H1 (cell line): ENCODE measurements around the gene IFT20. TPM values are rescaled to one million over a fixed set of nuclear protein-coding genes. Genes with fewer than 3 reads are reported as not detected.

Experiments
- CTCF ChIA-PET: fragments of 300-600 bp; sonication (Branson Sonifier 250); formaldehyde crosslinking; loops from one replicate; lab custom pipeline; 2021; ENCODE audit not compliant: partially characterized antibody; lab: Charles Lee
- POLR2A ChIA-PET: fragments of 300-600 bp; sonication (Branson Sonifier 250); formaldehyde crosslinking; loops from one replicate; lab custom pipeline; 2021; ENCODE audit warnings: inconsistent platforms; ENCODE audit not compliant: partially characterized antibody; lab: Charles Lee
- DNase-seq, 2 experiments: peaks; one replicate each; pipeline versions ENCODE4 v3.0.0 to v3.0.0-alpha.2; 2010 to 2022; ENCODE audit warnings: low spot score in 2 of 2, low read depth in 1 of 2, mixed read lengths in 1 of 2
- FAIRE-seq: peaks from 2 replicates; lab custom pipeline; 2011; peaks lifted over from hg19 to GRCh38; lab: Jason Lieb, UNC
- H2AFZ ChIP-seq: 2 replicates; pipeline ENCODE4 v1.8.1; 2012; ENCODE audit warnings: low read length, inconsistent platforms
- H2AK5ac ChIP-seq: 2 replicates; pipeline ENCODE4 v1.6.1; 2013; ENCODE audit warnings: low read depth, low read length
- H2BK120ac ChIP-seq: replicated peaks from 2 replicates; pipeline ENCODE3; 2013; ENCODE audit warnings: low read depth, low read length, inconsistent platforms
- H2BK12ac ChIP-seq: 2 replicates; pipeline ENCODE4 v1.6.1; 2013; ENCODE audit warnings: low read depth, low read length
- H2BK15ac ChIP-seq: 2 replicates; pipeline ENCODE4 v1.6.1; 2013; ENCODE audit warnings: low read length
- H2BK20ac ChIP-seq: 2 replicates; pipeline ENCODE4 v1.6.1; 2013; ENCODE audit warnings: low read length
- H2BK5ac ChIP-seq: 2 replicates; pipeline ENCODE4 v1.6.1; 2013; ENCODE audit warnings: low read depth, low read length
- H3K14ac ChIP-seq: 2 replicates; pipeline ENCODE4 v1.6.1; 2013; ENCODE audit warnings: inconsistent platforms; ENCODE audit not compliant: insufficient read length
- H3K18ac ChIP-seq: 2 replicates; pipeline ENCODE4 v1.6.1; 2013; ENCODE audit warnings: low read length; ENCODE audit errors: extremely low read depth
- H3K23ac ChIP-seq: 2 replicates; pipeline ENCODE4 v1.6.1; 2013; ENCODE audit warnings: inconsistent platforms; ENCODE audit not compliant: insufficient read length
- H3K23me2 ChIP-seq: 2 replicates; pipeline ENCODE4 v1.6.1; 2013; ENCODE audit warnings: low read depth, low read length
- H3K27ac ChIP-seq: 2 replicates; pipeline ENCODE4 v1.6.1; 2011; ENCODE audit warnings: low read depth, low read length, inconsistent platforms
- H3K27me3 ChIP-seq, 4 experiments: replicated peaks in 1 of 4; 1 replicate in 1 of 4; 2 replicates in 3 of 4; pipeline versions ENCODE4 v1.6.1 to v1.8.1; 2011 to 2013; ENCODE audit warnings: low read length in 3 of 4, mild to moderate bottlenecking in 3 of 4, inconsistent platforms in 2 of 4, mixed read lengths in 2 of 4, moderate library complexity in 1 of 4; ENCODE audit not compliant: control insufficient read depth in 3 of 4, insufficient read depth in 3 of 4; ENCODE audit errors: extremely low read depth in 1 of 4
- H3K36me3 ChIP-seq, 4 experiments: 2 replicates each; pipeline versions ENCODE4 v1.6.1 to v1.8.1; 2011 to 2013; ENCODE audit warnings: mild to moderate bottlenecking in 4 of 4, low read length in 3 of 4, moderate library complexity in 2 of 4, control low read depth in 1 of 4, inconsistent platforms in 1 of 4; ENCODE audit not compliant: insufficient read depth in 4 of 4, control insufficient read depth in 2 of 4
- H3K4ac ChIP-seq: replicated peaks from 2 replicates; pipeline ENCODE3; 2013; ENCODE audit warnings: low read length, low read depth, mixed read lengths, inconsistent platforms; ENCODE audit not compliant: insufficient read length
- H3K4me1 ChIP-seq, 4 experiments: replicated peaks in 1 of 4; 1 replicate in 1 of 4; 2 replicates in 3 of 4; pipeline versions ENCODE4 v1.6.1 to v1.8.1; 2011 to 2013; ENCODE audit warnings: low read length in 3 of 4, inconsistent platforms in 2 of 4, mixed read lengths in 1 of 4; ENCODE audit not compliant: insufficient read depth in 4 of 4, control insufficient read depth in 3 of 4
- H3K4me2 ChIP-seq, 2 experiments: 2 replicates each; pipeline versions ENCODE4 v1.6.1 to v1.8.1; 2011 to 2013; ENCODE audit warnings: low read depth in 2 of 2, low read length in 2 of 2, control low read depth in 1 of 2, inconsistent platforms in 1 of 2, mild to moderate bottlenecking in 1 of 2; ENCODE audit not compliant: insufficient read depth in 1 of 2
- H3K4me3 ChIP-seq, 4 experiments: fragments of 200-600, 300-600 bp in 1 of 4; sonication (generic), shearing (Covaris generic), sonication (Bioruptor Twin) in 1 of 4; 2 replicates each; pipeline versions ENCODE4 v1.5.1 to v1.8.1; 2011 to 2016; ENCODE audit warnings: low read length in 4 of 4, low read depth in 3 of 4, control low read depth in 2 of 4, inconsistent platforms in 2 of 4, mild to moderate bottlenecking in 2 of 4, mixed read lengths in 1 of 4, moderate library complexity in 1 of 4; ENCODE audit not compliant: insufficient read depth in 2 of 4; ENCODE audit errors: extremely low read depth in 1 of 4
- H3K56ac ChIP-seq: replicated peaks from 2 replicates; pipeline ENCODE3; 2013; ENCODE audit warnings: low read depth, mild to moderate bottlenecking, mixed read lengths, low read length, inconsistent platforms; ENCODE audit not compliant: insufficient read length
- H3K79me1 ChIP-seq: 2 replicates; pipeline ENCODE4 v1.6.1; 2013; ENCODE audit warnings: low read depth, low read length, control low read depth
- H3K79me2 ChIP-seq, 2 experiments: 2 replicates each; pipeline versions ENCODE4 v1.6.1 to v1.8.1; 2012 to 2013; ENCODE audit warnings: low read length in 2 of 2, mild to moderate bottlenecking in 2 of 2, inconsistent platforms in 1 of 2; ENCODE audit not compliant: insufficient read depth in 2 of 2, control insufficient read depth in 1 of 2
- H3K9ac ChIP-seq, 4 experiments: replicated peaks in 1 of 4; 1 replicate in 1 of 4; 2 replicates in 3 of 4; pipeline versions ENCODE4 v1.6.1 to v1.8.1; 2011 to 2013; ENCODE audit warnings: low read depth in 3 of 4, low read length in 3 of 4, control low read depth in 2 of 4, mild to moderate bottlenecking in 2 of 4, moderate library complexity in 2 of 4, inconsistent platforms in 1 of 4; ENCODE audit errors: extremely low read depth in 1 of 4
- H3K9me3 ChIP-seq, 2 experiments: 2 replicates each; pipeline versions ENCODE4 v1.6.1 to v1.8.1; 2012 to 2013; ENCODE audit warnings: mild to moderate bottlenecking in 2 of 2, moderate library complexity in 2 of 2, control low read depth in 1 of 2, inconsistent platforms in 1 of 2, low read depth in 1 of 2, low read length in 1 of 2, mixed read lengths in 1 of 2; ENCODE audit not compliant: insufficient read depth in 2 of 2
- H4K20me1 ChIP-seq, 2 experiments: replicated peaks in 1 of 2; 2 replicates each; pipeline versions ENCODE3 to v1.8.1; 2011 to 2013; ENCODE audit warnings: inconsistent platforms in 2 of 2, low read length in 2 of 2, mild to moderate bottlenecking in 1 of 2; ENCODE audit not compliant: insufficient read depth in 2 of 2, control insufficient read depth in 1 of 2
- H4K5ac ChIP-seq: 2 replicates; pipeline ENCODE4 v1.6.1; 2013; ENCODE audit warnings: low read length, low read depth, mixed read lengths, inconsistent platforms; ENCODE audit not compliant: insufficient read length
- H4K8ac ChIP-seq: 2 replicates; pipeline ENCODE4 v1.8.0; 2013; ENCODE audit warnings: mild to moderate bottlenecking, moderate library complexity, low read length, inconsistent platforms; ENCODE audit not compliant: insufficient read depth; ENCODE audit errors: extremely low read depth
- H4K91ac ChIP-seq: replicated peaks from 2 replicates; pipeline ENCODE3; 2013; ENCODE audit warnings: low read length, mixed read lengths, inconsistent platforms; ENCODE audit not compliant: insufficient read length
- BACH1 ChIP-seq: IDR thresholded peaks from 2 replicates; pipeline ENCODE4 v1.6.1; 2012; ENCODE audit warnings: low read length, improper control_type of control experiment
- KDM4A ChIP-seq: IDR thresholded peaks from one replicate; pipeline ENCODE4 v1.7.1; 2012; ENCODE audit warnings: low read depth, mild to moderate bottlenecking, moderate library complexity, low read length, inconsistent platforms; ENCODE audit not compliant: severe bottlenecking
- POLR2A ChIP-seq, 2 experiments: IDR thresholded peaks; 1 replicate in 1 of 2; 2 replicates in 1 of 2; pipeline ENCODE4 v1.6.1; 2011; ENCODE audit warnings: low read depth in 2 of 2, low read length in 2 of 2, mild to moderate bottlenecking in 2 of 2; ENCODE audit errors: control extremely low read depth in 1 of 2
- ZNF274 ChIP-seq: IDR thresholded peaks from 2 replicates; pipeline ENCODE4 v1.7.0; 2012; ENCODE audit warnings: low read length, borderline replicate concordance; ENCODE audit errors: extremely low read depth
- WGBS, 2 experiments: shearing (Covaris generic) in 1 of 2; methylation state at CpG; one replicate each; pipeline versions ENCODE4 v1.1.6 to v1.1.7; 2013 to 2015; ENCODE audit warnings: low lambda C conversion rate in 2 of 2, mixed read lengths in 2 of 2, inconsistent platforms in 1 of 2, low coverage in 1 of 2, missing lambda C conversion rate in 1 of 2; ENCODE audit not compliant: insufficient replicate concordance in 2 of 2, insufficient coverage in 1 of 2, insufficient read length in 1 of 2; ENCODE audit errors: extremely low coverage in 1 of 2, missing lambda C conversion rate in 1 of 2; 5-methylcytosine and 5-hydroxymethylcytosine counted together
- polyA plus RNA-seq, 7 experiments: library from polyadenylated mRNA; depleted of rRNA in 3 of 7; stranded (reverse) in 5 of 7; unstranded in 2 of 7; fragments of >200 nt in 5 of 7; fragments of 200-250 nt in 2 of 7; gene quantifications; 1 replicate in 5 of 7; 2 replicates in 1 of 7; 4 replicates in 1 of 7; pipeline versions ENCODE4 v1.2.1 to v1.2.3, GENCODE V29; 2011 to 2013; ENCODE audit warnings: missing spikeins in 2 of 7, mixed read lengths in 2 of 7
- total RNA-seq: library from RNA; stranded (reverse); fragmentation: NEBNext Ultra II Directional; extraction: Animal tissue kit (Norgen Biotek cat#: 25700); gene quantifications from 2 replicates; pipeline ENCODE4 v1.2.1, GENCODE V29; 2021
- TF ChIP-seq, protein P1 (sequence below): IDR thresholded peaks from 2 replicates; pipeline ENCODE4 v1.6.1; 2011; ENCODE audit warnings: low read length, improper control_type of control experiment
- TF ChIP-seq, protein P2 (sequence below): IDR thresholded peaks from 2 replicates; pipeline ENCODE4 v1.6.1; 2012; ENCODE audit warnings: inconsistent platforms

The IFT20 gene
- total and polyA plus RNA-seq, 2 of the 8 experiments (the other 6 are each of a cell fraction or from before 2014, with no cell fraction given): 9.0 to 21.0 TPM

DNA sequence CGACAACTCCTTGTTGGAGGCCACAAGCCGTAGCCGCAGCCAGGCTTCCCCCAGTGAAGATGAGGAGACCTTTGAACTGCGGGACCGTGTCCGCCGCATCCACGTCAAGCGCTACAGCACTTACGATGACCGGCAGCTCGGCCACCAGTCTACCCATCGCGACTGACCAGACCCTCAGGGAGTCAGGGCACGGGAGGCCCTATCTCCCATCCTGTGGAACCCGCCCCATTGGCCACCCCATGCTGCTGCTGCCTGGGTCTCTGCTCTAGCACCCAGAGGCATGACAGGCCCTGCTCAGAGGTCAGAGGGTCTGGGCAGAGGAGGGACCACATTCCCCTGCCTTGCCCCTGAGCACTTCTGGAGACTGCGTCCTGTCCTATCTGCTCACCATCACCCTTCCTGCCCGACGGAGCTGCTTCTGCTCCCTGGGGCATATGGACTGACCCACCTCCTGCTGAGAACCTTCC, 9.2 kb upstream of the IFT20 start:
- Histone ChIP-seq H2AK5ac (no peak overlapping the region), H2BK120ac (no peak overlapping the region), H3K4me1 (peaks cover 0 to 4% (median 0%) of the 10 kb centered on the region in 4 experiments; a peak in 3 of 7 replicates), H2BK15ac (no peak overlapping the region), H3K27ac (no peak overlapping the region), H3K4ac (no peak overlapping the region), H3K4me3 (no peak overlapping the region), H4K5ac (no peak overlapping the region), H3K4me2 (no peak overlapping the region), H3K56ac (no peak overlapping the region), H2AFZ (no peak overlapping the region), H3K9ac (no peak overlapping the region), H3K27me3 (no peaks in the 10 kb centered on the region), H3K79me2 (no peaks in the 10 kb centered on the region), H4K8ac (no peak overlapping the region), H3K9me3 (no peaks in the 10 kb centered on the region), H3K23me2 (no peaks in the 10 kb centered on the region), H2BK5ac (no peak overlapping the region), H3K18ac (no peak overlapping the region), H2BK12ac (no peak overlapping the region), H3K23ac (no peak overlapping the region), H3K14ac (no peak overlapping the region), H3K36me3 (peaks cover 13 to 47% (median 35%) of the 10 kb centered on the region in 4 experiments), H4K91ac (no peak overlapping the region), H4K20me1 (peaks cover 11 to 17% of the 10 kb centered on the region in 2 experiments), H2BK20ac (no peak overlapping the region), H3K79me1 (no peaks in the 10 kb centered on the region)
- 92% methylated on average over 19 of the region's 19 CpGs; no CpG with 5 or more reads in 1 of the 2 experiments for WGBS, 2 experiments
- no peak for DNase-seq
- no peak for FAIRE-seq
- ChIA-PET CTCF (interaction anchor here (1.0 kb wide), 1 partner anchor 9 kb away, joined by 3 read pairs; the partner anchor contains the start of gene TNFAIP1), POLR2A (interaction anchor here (1.0 to 9.7 kb wide), 5 partner anchors 9 to 42 kb away, joined by 3 to 92 read pairs (median 5); partner anchors contain the start of genes IFT20, POLDIP2 and TNFAIP1)
- TF ChIP-seq KDM4A (no peak), POLR2A (IDR thresholded peaks at IDR 0.05; ENCODE audit: control extremely low read depth in 1 of 2, low read depth in 2 of 2, low read length in 2 of 2) (no peak), ZNF274 (no peak), BACH1 (no peak)
- TF ChIP-seq, protein P1, sequence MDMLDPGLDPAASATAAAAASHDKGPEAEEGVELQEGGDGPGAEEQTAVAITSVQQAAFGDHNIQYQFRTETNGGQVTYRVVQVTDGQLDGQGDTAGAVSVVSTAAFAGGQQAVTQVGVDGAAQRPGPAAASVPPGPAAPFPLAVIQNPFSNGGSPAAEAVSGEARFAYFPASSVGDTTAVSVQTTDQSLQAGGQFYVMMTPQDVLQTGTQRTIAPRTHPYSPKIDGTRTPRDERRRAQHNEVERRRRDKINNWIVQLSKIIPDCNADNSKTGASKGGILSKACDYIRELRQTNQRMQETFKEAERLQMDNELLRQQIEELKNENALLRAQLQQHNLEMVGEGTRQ: no peak
- TF ChIP-seq, protein P2, sequence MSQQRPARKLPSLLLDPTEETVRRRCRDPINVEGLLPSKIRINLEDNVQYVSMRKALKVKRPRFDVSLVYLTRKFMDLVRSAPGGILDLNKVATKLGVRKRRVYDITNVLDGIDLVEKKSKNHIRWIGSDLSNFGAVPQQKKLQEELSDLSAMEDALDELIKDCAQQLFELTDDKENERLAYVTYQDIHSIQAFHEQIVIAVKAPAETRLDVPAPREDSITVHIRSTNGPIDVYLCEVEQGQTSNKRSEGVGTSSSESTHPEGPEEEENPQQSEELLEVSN: no peak
